Gastroesophageal sphincter (tissue), 4 donors: ENCODE data around the gene MLEC. TPM values are rescaled to one million over a fixed set of nuclear protein-coding genes. Genes with fewer than 3 reads are reported as not detected.
A peak's percentile ranks its signal among the peaks of the same experiment; 100 is the strongest.

Experiments used
- ATAC-seq: fragments of 150-250 bp; one replicate; pipeline ENCODE4 v1.9.1; 2016; ENCODE audit warnings: mild to moderate bottlenecking, moderate library complexity
- H3K27ac ChIP-seq, 4 donors: fragments of 200-600 bp; sonication (generic) in 3 of 4; 1 replicate in 3 of 4; 2 replicates in 1 of 4; pipeline ENCODE4 v1.5.1; 2016 to 2019
- H3K27me3 ChIP-seq: fragments of 200-600 bp; sonication (generic); one replicate; pipeline ENCODE4 v1.5.1; 2019
- H3K36me3 ChIP-seq, 2 donors: fragments of 200-600 bp; sonication (generic); one replicate each; pipeline ENCODE4 v1.5.1; 2019; ENCODE audit warnings: control low read depth in 1 of 2
- H3K4me1 ChIP-seq, 3 donors: fragments of 200-600 bp; sonication (generic); 1 replicate in 2 of 3; 2 replicates in 1 of 3; pipeline ENCODE4 v1.5.1; 2016 to 2019; ENCODE audit warnings: control low read depth in 2 of 3
- H3K4me3 ChIP-seq, 2 donors: fragments of 200-600 bp; sonication (generic); one replicate each; pipeline ENCODE4 v1.5.1; 2019; ENCODE audit warnings: mild to moderate bottlenecking in 1 of 2, moderate library complexity in 1 of 2
- H3K9me3 ChIP-seq, 3 donors: fragments of 200-600 bp; sonication (generic); one replicate each; pipeline ENCODE4 v1.5.1; 2017 to 2019; ENCODE audit warnings: control low read depth in 2 of 3
- CTCF ChIP-seq, 4 experiments: fragments of 200-600 bp in 2 of 4; fragments of 450-650 bp in 2 of 4; sonication (generic) in 1 of 4; IDR thresholded peaks; one replicate each; pipeline ENCODE4 v1.5.1; 2017 to 2019; ENCODE audit warnings: antibody characterized with exemption in 4 of 4, mild to moderate bottlenecking in 2 of 4, moderate library complexity in 2 of 4
- EP300 ChIP-seq: sonication (generic); formaldehyde crosslinking; IDR thresholded peaks from one replicate; pipeline ENCODE4 v1.6.1; 2017; ENCODE audit warnings: antibody characterized with exemption, mild to moderate bottlenecking
- POLR2A ChIP-seq, 2 donors: fragments of 450-650 bp; IDR thresholded peaks; one replicate each; pipeline ENCODE4 v1.6.1; 2017; ENCODE audit warnings: antibody characterized with exemption in 2 of 2, mild to moderate bottlenecking in 2 of 2, moderate library complexity in 1 of 2
- POLR2AphosphoS5 ChIP-seq: sonication (generic); formaldehyde crosslinking; IDR thresholded peaks from one replicate; pipeline ENCODE4 v1.6.1; 2017; ENCODE audit warnings: antibody characterized with exemption
- WGBS, 2 donors: methylation state at CpG; one replicate each; pipeline ENCODE4 v1.1.5; 2018; ENCODE audit warnings: low coverage in 1 of 2; 5-methylcytosine and 5-hydroxymethylcytosine counted together
- total RNA-seq, 4 donors: library from RNA; depleted of rRNA; stranded (reverse); fragments of >200 nt; gene quantifications; one replicate each; pipeline ENCODE4 v1.1.0, GENCODE V29; 2016

MLEC gene
- total RNA-seq: 10 to 100 TPM; 41.5 to 82.3 (median 56.9) TPM

- H3K9me3 ChIP-seq: no peaks in the 10 kb centered on the region
- no peaks in the 10 kb centered on the region for H3K36me3 ChIP-seq
- peak; percentile 94 for ATAC-seq
- TF ChIP-seq POLR2AphosphoS5 (peak; percentile 50), POLR2A (IDR thresholded peaks at IDR 0.05) (peak; percentile 59 to 76), EP300 (no peak), CTCF (IDR thresholded peaks at IDR 0.05) (peak in 2 of 4 experiments; percentile 3 to 21)
- 0 to 20% methylated on average over 1 to 6 of the region's 84 CpGs for WGBS, 2 donors
- H3K27me3 ChIP-seq: no peaks in the 10 kb centered on the region
- H3K4me3 ChIP-seq: peak within 1 kb of the TSS; percentile 79 to 92
- peaks cover 0 to 50% (median 16%) of the 10 kb centered on the region in 3 donors for H3K4me1 ChIP-seq
- peak within 1 kb of the TSS; percentile 79 to 94 (median 92) for H3K27ac ChIP-seq
Measured at GRCh38 chr12:120686690-120687577, at the start of gene MLEC. TSS of gene MLEC (plus strand) at chr12:120687149. CDS start at chr12:120687297, 148 bp downstream.

- peak; percentile 11 for ATAC-seq
Measured at GRCh38 chr12:120639771-120640721, 46.9 kb upstream of the MLEC start, which contains the start of gene CABP1. TSS of gene CABP1 (plus strand) at chr12:120640626. CDS start at chr12:120640686, 60 bp downstream.

GRCh38 chr12:120640861-120641833, 45.8 kb upstream of the MLEC start:
- Histone ChIP-seq H3K27me3 (peaks cover 77% of the 10 kb centered on the region), H3K9me3 (no peaks in the 10 kb centered on the region), H3K27ac (no peak overlapping the region), H3K4me3 (peak overlapping the region; percentile 13 to 53), H3K36me3 (no peaks in the 10 kb centered on the region), H3K4me1 (peaks cover 0 to 23% (median 12%) of the 10 kb centered on the region in 3 donors)
- 20 to 40% methylated on average over 1 of the region's 115 CpGs for WGBS, 2 donors
- peak; percentile 70 for ATAC-seq
- TF ChIP-seq POLR2A (IDR thresholded peaks at IDR 0.05): no peak
- no peak for TF ChIP-seq POLR2AphosphoS5
- TF ChIP-seq EP300: no peak
- no peak for TF ChIP-seq CTCF (IDR thresholded peaks at IDR 0.05)

More at GRCh38 chr12:120639771-120640721, 46.9 kb upstream of the MLEC start, which contains the start of gene CABP1:
- H3K27me3 ChIP-seq: peaks cover 66% of the 10 kb centered on the region
- H3K9me3 ChIP-seq: no peaks in the 10 kb centered on the region
- WGBS, 2 donors: 83 to 100% methylated on average over 1 to 2 of the region's 56 CpGs
- no peaks in the 10 kb centered on the region for H3K36me3 ChIP-seq
- peak in 2 of 4 experiments; percentile 11 to 45 for TF ChIP-seq CTCF (IDR thresholded peaks at IDR 0.05)
- no peak for TF ChIP-seq POLR2AphosphoS5
- no peak for TF ChIP-seq POLR2A (IDR thresholded peaks at IDR 0.05)
- no peak for TF ChIP-seq EP300
- no peak within 1 kb of the TSS for H3K27ac ChIP-seq
- H3K4me1 ChIP-seq: peaks cover 0 to 23% (median 12%) of the 10 kb centered on the region in 3 donors
- H3K4me3 ChIP-seq: peak within 1 kb of the TSS; percentile 13 to 53

- H3K27ac ChIP-seq: no peak overlapping the region
- TF ChIP-seq POLR2A (IDR thresholded peaks at IDR 0.05) (no peak), CTCF (IDR thresholded peaks at IDR 0.05) (no peak), POLR2AphosphoS5 (no peak), EP300 (no peak)
- no peak for ATAC-seq
- WGBS, 2 donors: 71 to 76% methylated on average over 4 to 8 of the region's 9 CpGs
- no peak overlapping the region for H3K4me3 ChIP-seq
- H3K27me3 ChIP-seq: peaks cover 77% of the 10 kb centered on the region
- peaks cover 0 to 27% (median 12%) of the 10 kb centered on the region in 3 donors for H3K4me1 ChIP-seq
- H3K36me3 ChIP-seq: no peaks in the 10 kb centered on the region
- H3K9me3 ChIP-seq: no peaks in the 10 kb centered on the region
Measured at GRCh38 chr12:120642121-120642520, 44.8 kb upstream of the MLEC start.
